Inferior parietal cortex (tissue), 1 donor: ENCODE measurements around the gene HOXC4.

ENCODE experiments used
- DNase-seq: peaks from one replicate; pipeline ENCODE4 v3.0.0-alpha.2; 2016; ENCODE audit errors: extremely low spot score

The HOXC4 gene

GRCh38 chr12:54015018-54015931 is 38.4 kb upstream of the HOXC4 start:
- DNase-seq: no peak

- no peak for DNase-seq
Observed at GRCh38 chr12:54016051-54016450, 37.6 kb upstream of the HOXC4 start.

DNA sequence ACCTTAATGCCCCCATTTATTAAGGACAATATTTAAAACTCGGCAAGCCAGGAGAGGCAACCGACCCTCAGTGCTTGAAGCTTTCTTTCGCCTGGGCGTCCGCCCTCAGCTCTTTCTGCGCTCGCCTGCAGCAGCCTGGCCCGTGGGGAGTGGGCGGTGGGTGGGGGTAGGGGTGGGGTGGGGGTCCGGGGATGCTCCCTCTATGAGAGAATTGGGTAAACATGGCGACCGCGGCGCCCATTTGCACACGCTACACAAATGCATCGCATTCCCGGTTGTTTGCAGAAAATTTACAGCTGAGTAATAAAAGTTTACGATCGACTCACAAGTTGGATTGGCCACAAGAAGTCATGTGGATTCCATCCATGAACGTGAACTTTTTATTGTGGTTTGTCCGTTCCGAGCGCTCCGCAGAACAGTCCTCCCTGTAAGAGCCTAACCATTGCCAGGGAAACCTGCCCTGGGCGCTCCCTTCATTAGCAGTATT is 37.1 kb upstream of the HOXC4 start:
- no peak for DNase-seq

DNA sequence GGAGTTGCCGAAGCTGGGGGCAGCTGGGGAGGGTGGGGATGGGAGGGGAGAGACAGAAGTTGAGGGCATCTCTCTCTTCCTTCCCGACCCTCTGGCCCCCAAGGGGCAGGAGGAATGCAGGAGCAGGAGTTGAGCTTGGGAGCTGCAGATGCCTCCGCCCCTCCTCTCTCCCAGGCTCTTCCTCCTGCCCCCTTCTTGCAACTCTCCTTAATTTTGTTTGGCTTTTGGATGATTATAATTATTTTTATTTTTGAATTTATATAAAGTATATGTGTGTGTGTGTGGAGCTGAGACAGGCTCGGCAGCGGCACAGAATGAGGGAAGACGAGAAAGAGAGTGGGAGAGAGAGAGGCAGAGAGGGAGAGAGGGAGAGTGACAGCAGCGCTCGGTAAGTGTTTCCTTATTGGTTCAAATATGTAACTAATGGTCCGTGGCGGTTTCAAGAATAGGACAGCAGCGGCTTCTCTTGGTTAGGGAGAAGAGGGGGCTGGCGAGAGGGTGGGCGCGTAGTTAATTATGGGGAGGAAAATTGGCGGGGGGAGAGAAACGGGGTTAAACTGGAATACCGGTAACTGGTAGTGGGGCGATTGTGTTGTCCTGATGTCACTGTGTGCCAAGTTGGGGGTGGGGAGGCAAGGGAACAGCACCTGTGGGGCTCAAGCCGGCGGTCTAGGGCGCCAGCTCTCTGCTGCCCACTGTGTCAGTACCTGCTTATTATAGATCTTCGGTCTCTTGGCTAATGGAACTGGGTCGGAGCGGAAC is 36.4 kb upstream of the HOXC4 start:
- no peak for DNase-seq

DNA sequence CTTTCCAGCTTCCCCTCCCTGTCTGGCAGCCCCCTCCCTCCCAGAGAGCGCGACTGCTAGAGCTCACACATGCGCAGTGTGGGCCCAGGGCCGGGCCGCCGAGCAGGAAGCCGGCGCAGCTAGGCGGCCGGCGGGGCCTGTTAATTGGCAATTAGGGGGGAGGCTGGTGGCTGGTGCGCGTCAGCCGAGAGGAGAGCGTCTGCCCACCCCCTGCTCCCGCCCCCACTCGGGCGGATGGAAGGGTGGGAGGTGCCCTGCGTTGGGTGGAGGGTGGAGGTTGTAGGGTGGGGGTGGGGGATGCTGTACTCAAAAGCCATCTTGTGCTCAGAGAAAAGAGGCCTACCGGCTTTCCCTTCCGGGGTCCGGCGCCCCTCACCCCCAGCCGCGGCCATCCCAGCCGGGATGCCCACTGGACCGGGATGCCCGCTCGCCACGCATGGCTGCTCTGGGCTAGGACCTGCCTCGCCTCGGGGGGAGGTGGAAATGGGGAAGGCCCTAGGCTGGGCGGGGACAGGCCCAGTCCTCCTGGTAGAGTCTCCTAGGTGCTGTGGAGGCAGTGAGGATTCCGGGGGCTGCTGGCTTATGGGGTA is 35.7 kb upstream of the HOXC4 start:
- peak; percentile 25 for DNase-seq

GRCh38 chr12:54018468-54018984 is 35.1 kb upstream of the HOXC4 start:
- DNase-seq: no peak

- no peak for DNase-seq
Observed at GRCh38 chr12:54019091-54019811, 34.4 kb upstream of the HOXC4 start.

GRCh38 chr12:54019924-54020590 is 33.6 kb upstream of the HOXC4 start:
- no peak for DNase-seq

GRCh38 chr12:54020591-54021405 is 32.8 kb upstream of the HOXC4 start:
- DNase-seq: no peak

DNA sequence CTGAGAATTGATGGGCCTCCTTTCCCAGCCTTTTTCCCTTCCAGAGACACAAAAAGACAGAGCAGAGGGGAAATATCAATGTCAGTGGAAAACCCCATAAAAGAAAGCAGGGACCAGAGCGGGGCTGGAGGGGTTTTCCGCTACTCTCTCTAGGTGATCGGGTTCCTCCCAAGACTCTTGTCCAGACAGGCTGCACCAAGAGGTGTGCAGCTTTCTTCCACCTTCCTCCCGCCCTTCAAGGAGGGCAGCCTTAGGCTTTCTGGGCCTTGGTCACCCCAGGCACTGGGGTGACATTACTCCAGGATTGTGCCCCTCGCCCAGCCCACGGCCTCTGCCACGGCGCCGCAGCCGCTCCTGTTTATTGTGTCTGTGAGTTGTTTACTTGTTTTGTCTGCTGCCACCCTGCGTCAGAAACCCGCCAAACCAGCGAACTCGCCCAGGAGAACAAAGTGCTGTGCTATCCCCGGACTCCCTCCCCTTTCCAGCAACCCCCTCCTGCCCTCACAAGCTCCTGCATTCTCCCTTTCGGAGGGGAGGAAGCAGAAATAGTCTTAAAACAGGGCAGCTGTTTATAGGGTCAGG is 32.1 kb upstream of the HOXC4 start:
- no peak for DNase-seq

- DNase-seq: no peak
Observed at GRCh38 chr12:54022960-54023884, 30.4 kb upstream of the HOXC4 start.

DNA sequence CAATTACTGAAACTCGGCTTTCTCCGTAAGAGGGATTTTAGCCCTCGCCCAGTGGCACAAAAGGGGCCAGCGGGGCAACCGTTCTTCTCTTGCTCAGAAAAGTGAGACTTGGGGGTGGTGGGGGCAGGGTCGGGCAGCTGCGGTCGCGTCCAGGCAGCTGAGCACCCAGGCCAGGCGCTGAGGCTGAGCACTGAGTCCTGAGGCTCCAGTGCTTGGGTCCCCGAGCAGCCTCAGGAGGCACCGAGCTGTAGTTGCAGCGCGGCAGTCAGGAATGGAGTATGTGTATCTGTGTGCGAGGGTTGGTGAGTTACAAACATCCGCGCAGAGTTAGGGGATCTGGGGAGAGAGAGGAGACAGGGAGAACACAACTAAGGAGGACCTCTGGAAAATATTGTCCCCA is 29.5 kb upstream of the HOXC4 start:
- no peak for DNase-seq

- DNase-seq: no peak
Observed at GRCh38 chr12:54024581-54025305, 28.9 kb upstream of the HOXC4 start.

DNA sequence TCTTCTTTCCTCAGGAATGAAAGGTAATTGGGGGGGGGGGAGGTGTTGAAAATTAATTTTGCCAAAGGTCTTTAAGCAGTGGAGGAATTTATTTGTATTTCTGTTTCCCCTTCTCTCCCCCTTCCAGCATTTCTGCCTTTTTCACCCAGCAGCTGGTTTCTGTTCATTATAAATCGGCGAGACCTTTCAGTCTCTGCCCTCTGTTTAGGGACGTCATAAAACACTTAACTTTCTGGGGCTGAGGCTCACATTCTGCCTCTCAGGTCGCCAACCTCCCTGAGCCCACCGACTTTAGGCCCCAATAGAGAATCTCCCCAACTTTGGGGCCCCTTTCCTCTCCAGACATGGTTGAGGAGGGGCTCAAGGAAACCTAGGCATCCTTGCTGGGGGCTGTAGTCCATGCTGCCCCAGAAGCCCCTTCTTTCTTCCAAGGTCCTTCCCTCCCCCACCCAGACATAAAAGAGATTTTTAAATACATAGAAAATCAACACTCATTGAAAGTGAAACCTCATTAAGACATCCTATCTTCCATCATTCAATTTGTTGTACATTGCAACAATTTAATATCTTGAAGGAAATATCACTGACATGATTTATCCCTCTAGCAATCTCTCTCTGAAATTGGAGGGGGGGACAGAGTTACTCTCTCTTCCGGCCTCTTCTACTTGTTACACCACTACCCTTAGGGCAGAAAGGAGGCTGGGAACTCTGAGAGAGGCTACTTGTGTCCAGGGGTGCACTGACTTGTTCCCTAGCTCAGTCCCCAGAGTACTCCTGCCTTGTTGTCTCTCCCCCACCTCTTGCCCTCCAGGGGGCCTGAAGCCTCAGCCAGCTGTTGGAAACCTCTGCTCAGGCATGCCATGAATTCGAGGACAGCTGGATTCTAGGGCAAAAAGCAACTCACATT is 27.9 kb upstream of the HOXC4 start:
- no peak for DNase-seq

- DNase-seq: no peak
Observed at GRCh38 chr12:54026640-54027441, 26.8 kb upstream of the HOXC4 start.

DNA sequence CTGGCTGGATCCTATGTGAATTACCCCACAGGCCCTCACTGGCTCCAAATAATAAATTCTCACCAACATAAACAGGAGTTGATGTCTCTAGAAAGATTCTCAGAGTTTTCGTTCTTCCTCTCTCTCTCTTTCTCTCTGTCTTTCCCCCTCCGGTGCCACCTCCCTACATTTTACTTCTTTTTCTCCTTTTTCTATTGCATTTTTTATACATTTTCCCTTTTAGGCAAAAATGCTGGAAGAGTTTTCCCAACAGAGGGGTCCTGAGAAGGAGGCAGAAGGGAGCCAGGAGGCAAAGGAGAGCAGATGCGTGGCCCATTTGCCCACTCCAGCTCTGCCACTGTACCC is 26.2 kb upstream of the HOXC4 start:
- no peak for DNase-seq
